Sigmoid colon (tissue), 4 donors: ENCODE measurements around the gene MAD1L1.

ENCODE experiments used
- CTCF ChIP-seq, 4 experiments: fragments of 450-650 bp in 3 of 4; fragments of 200-600 bp in 1 of 4; IDR thresholded peaks; one replicate each; pipeline ENCODE4 v1.5.1; 2016 to 2019; ENCODE audit warnings: antibody characterized with exemption in 4 of 4, mild to moderate bottlenecking in 3 of 4, moderate library complexity in 2 of 4
- EP300 ChIP-seq, 4 donors: sonication (generic); formaldehyde crosslinking; IDR thresholded peaks; one replicate each; pipeline ENCODE4 v1.6.1; 2017; ENCODE audit warnings: antibody characterized with exemption in 4 of 4
- POLR2AphosphoS5 ChIP-seq, 4 donors: sonication (generic); formaldehyde crosslinking; IDR thresholded peaks; one replicate each; pipeline ENCODE4 v1.6.1; 2017; ENCODE audit warnings: antibody characterized with exemption in 4 of 4

- no peak for TF ChIP-seq POLR2AphosphoS5 (IDR thresholded peaks at IDR 0.05)
- no peak for TF ChIP-seq EP300 (IDR thresholded peaks at IDR 0.05)
- no peak for TF ChIP-seq CTCF (IDR thresholded peaks at IDR 0.05)
Measured at GRCh38 chr7:1918063-1918645, 314.6 kb downstream of the MAD1L1 start.
